Natural killer cell (primary cell): ENCODE measurements around the gene HUS1B. TPM values are rescaled to one million over a fixed set of nuclear protein-coding genes. Genes with fewer than 3 reads are reported as not detected.

Experiments
- ATAC-seq, 3 donors: fragments of 150-1000 bp in 2 of 3; fragments of 200-7000 bp in 1 of 3; cut with Tn5 transposase; 1 replicate in 1 of 3; 2 replicates in 2 of 3; pipeline ENCODE4 v1.10.0; 2021; ENCODE audit warnings: mild to moderate bottlenecking in 2 of 3, moderate library complexity in 2 of 3
- DNase-seq, 2 donors: peaks; one replicate each; pipeline versions ENCODE4 v3.0.0 to v3.0.0-alpha.2; 2013 to 2021; ENCODE audit warnings: mixed read lengths in 1 of 2
- H3K27ac ChIP-seq: one replicate; pipeline ENCODE4 v1.5.1; 2013; ENCODE audit warnings: mild to moderate bottlenecking, low read length
- H3K27me3 ChIP-seq: one replicate; pipeline ENCODE4 v1.6.1; 2013; ENCODE audit warnings: low read length; ENCODE audit not compliant: control insufficient read depth, insufficient read depth
- H3K36me3 ChIP-seq: one replicate; pipeline ENCODE4 v1.6.1; 2013; ENCODE audit warnings: low read length; ENCODE audit not compliant: control insufficient read depth, insufficient read depth
- H3K4me1 ChIP-seq: one replicate; pipeline ENCODE4 v1.6.1; 2013; ENCODE audit warnings: low read length; ENCODE audit not compliant: control insufficient read depth, insufficient read depth
- H3K4me3 ChIP-seq: one replicate; pipeline ENCODE4 v1.5.1; 2013; ENCODE audit warnings: low read length
- H3K9me3 ChIP-seq: one replicate; pipeline ENCODE4 v1.6.1; 2013; ENCODE audit warnings: low read length; ENCODE audit not compliant: control insufficient read depth, insufficient read depth
- H3K27ac Mint-ChIP-seq, 2 donors: one replicate each; pipeline ENCODE4 v1.8.0; 2022; ENCODE audit warnings: mild to moderate bottlenecking in 2 of 2, mixed read lengths in 2 of 2, moderate library complexity in 1 of 2
- H3K27me3 Mint-ChIP-seq, 2 donors: one replicate each; pipeline ENCODE4 v1.8.0; 2022; ENCODE audit warnings: low read depth in 2 of 2, mixed read lengths in 2 of 2
- H3K36me3 Mint-ChIP-seq: one replicate; pipeline ENCODE4 v1.8.0; 2022; ENCODE audit warnings: mixed read lengths
- H3K4me1 Mint-ChIP-seq, 2 donors: one replicate each; pipeline ENCODE4 v1.8.0; 2022; ENCODE audit warnings: mixed read lengths in 2 of 2
- H3K4me3 Mint-ChIP-seq: one replicate; pipeline ENCODE4 v1.8.0; 2022; ENCODE audit warnings: mild to moderate bottlenecking, moderate library complexity, mixed read lengths
- H3K9me3 Mint-ChIP-seq, 2 donors: one replicate each; pipeline ENCODE4 v1.8.0; 2022; ENCODE audit warnings: mixed read lengths in 2 of 2
- CTCF ChIP-seq: fragments of 200-600 bp; IDR thresholded peaks from one replicate; pipeline ENCODE4 v1.8.0; 2022; ENCODE audit warnings: antibody characterized with exemption
- WGBS: methylation state at CpG from one replicate; pipeline ENCODE4 v1.1.7; 2013; ENCODE audit warnings: missing lambda C conversion rate; ENCODE audit not compliant: insufficient coverage; 5-methylcytosine and 5-hydroxymethylcytosine counted together
- intact Hi-C: fragments of 100-400 bp; cut with micrococcal nuclease; formaldehyde crosslinking; loops from one replicate; pipeline ENCODE4 v1.14.2; 2022
- total RNA-seq, 4 donors: library from RNA; stranded (reverse); fragments of 120-200 nt in 1 of 4; gene quantifications; one replicate each; pipeline versions ENCODE4 v1.2.3 to v1.2.4, GENCODE V29; 2013 to 2022

HUS1B gene
- total RNA-seq, 3 donors from 2014 or later (not counting 1 experiment from before 2014, with no cell fraction given), result 1.5 to 3.4 (median 2.8) TPM

- Mint-ChIP-seq H3K27me3 (no peaks in the 10 kb centered on the region), H3K9me3 (no peaks in the 10 kb centered on the region), H3K4me3 (no peak overlapping the region), H3K4me1 (peaks cover 6 to 9% of the 10 kb centered on the region in 2 donors), H3K36me3 (peaks cover 15% of the 10 kb centered on the region), H3K27ac (no peak overlapping the region)
- 86% methylated on average over 1 of the region's 1 CpG for WGBS
- TF ChIP-seq CTCF, result no peak
- intact Hi-C loops, result no loop called here
- Histone ChIP-seq H3K36me3 (peaks cover 22% of the 10 kb centered on the region), H3K27me3 (no peaks in the 10 kb centered on the region), H3K4me1 (no peaks in the 10 kb centered on the region), H3K27ac (no peak overlapping the region), H3K9me3 (no peaks in the 10 kb centered on the region), H3K4me3 (no peak overlapping the region)
- DNase-seq (no peak), ATAC-seq (no peak)
Observed at GRCh38 chr6:633611-634010, 23.3 kb downstream of the HUS1B start.

- no peaks in the 10 kb centered on the region for H3K4me1 ChIP-seq
- WGBS, result 39% methylated on average over 2 of the region's 3 CpGs
- Mint-ChIP-seq H3K27me3 (no peaks in the 10 kb centered on the region), H3K4me1 (peaks cover 12 to 30% of the 10 kb centered on the region in 2 donors), H3K9me3 (no peaks in the 10 kb centered on the region), H3K27ac (peak overlapping the region; percentile 60 to 70), H3K4me3 (no peak overlapping the region), H3K36me3 (peaks cover 13% of the 10 kb centered on the region)
- peak in 1 of 2 donors; percentile 7 for DNase-seq
- intact Hi-C loops, result no loop called here
- H3K9me3 ChIP-seq, result no peaks in the 10 kb centered on the region
- no peak for ATAC-seq
- H3K4me3 ChIP-seq, result no peak overlapping the region
- no peak overlapping the region for H3K27ac ChIP-seq
- no peaks in the 10 kb centered on the region for H3K27me3 ChIP-seq
- TF ChIP-seq CTCF, result no peak
- peaks cover 13% of the 10 kb centered on the region for H3K36me3 ChIP-seq
Observed at GRCh38 chr6:628766-629165, 28.1 kb downstream of the HUS1B start.

- ATAC-seq (no peak), DNase-seq (no peak)
- Mint-ChIP-seq H3K9me3 (no peaks in the 10 kb centered on the region), H3K36me3 (peaks cover 13% of the 10 kb centered on the region), H3K4me1 (peaks cover 12 to 33% of the 10 kb centered on the region in 2 donors), H3K27me3 (no peaks in the 10 kb centered on the region), H3K27ac (peak overlapping the region in 1 of 2 donors; percentile 58), H3K4me3 (no peak overlapping the region)
- peaks cover 5% of the 10 kb centered on the region for H3K36me3 ChIP-seq
- no peak overlapping the region for H3K27ac ChIP-seq
- 84% methylated on average over 9 of the region's 9 CpGs for WGBS
- TF ChIP-seq CTCF, result no peak
- intact Hi-C loops, result no loop called here
- no peaks in the 10 kb centered on the region for H3K4me1 ChIP-seq
- no peaks in the 10 kb centered on the region for H3K9me3 ChIP-seq
- no peaks in the 10 kb centered on the region for H3K27me3 ChIP-seq
- H3K4me3 ChIP-seq, result no peak overlapping the region
Observed at GRCh38 chr6:626236-626635, 30.7 kb downstream of the HUS1B start.

DNA sequence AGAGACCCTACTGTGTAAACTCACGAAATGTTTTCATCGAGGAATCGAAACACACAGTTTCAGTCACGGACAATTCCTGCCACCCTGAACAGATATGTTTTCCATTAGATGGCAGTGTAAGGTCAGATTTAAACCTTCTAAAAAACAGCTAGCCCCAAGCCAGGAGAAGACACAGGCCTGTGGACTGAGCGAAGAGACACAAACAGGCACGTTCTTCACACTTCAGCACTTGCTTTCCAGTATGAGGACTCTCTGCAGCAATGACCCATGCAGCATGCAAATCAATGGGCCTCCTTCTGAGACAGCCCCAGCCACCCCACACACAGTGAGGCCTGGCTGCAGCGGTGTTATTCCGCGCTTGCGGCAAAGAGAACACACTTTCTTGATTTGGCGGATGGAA lies 31.9 kb downstream of the HUS1B start:
- no peak overlapping the region for H3K4me3 ChIP-seq
- ATAC-seq, result no peak
- H3K36me3 Mint-ChIP-seq, result peaks cover 13% of the 10 kb centered on the region
- peaks cover 7% of the 10 kb centered on the region for H3K36me3 ChIP-seq
- no peak for TF ChIP-seq CTCF
- no peaks in the 10 kb centered on the region for H3K27me3 ChIP-seq
- no peaks in the 10 kb centered on the region for H3K9me3 ChIP-seq
- H3K4me1 ChIP-seq, result no peaks in the 10 kb centered on the region
- H3K27ac Mint-ChIP-seq, result no peak overlapping the region
- peaks cover 12 to 38% of the 10 kb centered on the region in 2 donors for H3K4me1 Mint-ChIP-seq
- H3K27me3 Mint-ChIP-seq, result no peaks in the 10 kb centered on the region
- 93% methylated on average over 11 of the region's 11 CpGs for WGBS
- no peaks in the 10 kb centered on the region for H3K9me3 Mint-ChIP-seq
- no peak overlapping the region for H3K27ac ChIP-seq
- H3K4me3 Mint-ChIP-seq, result no peak overlapping the region
- intact Hi-C loops, result no loop called here
- no peak for DNase-seq
